GM23338 (cell line): ENCODE data around the gene UBQLNL. TPM values are rescaled to one million over a fixed set of nuclear protein-coding genes. Genes with fewer than 3 reads are reported as not detected.

Experiments used
- CREB1 ChIP-seq: fragments of 250-450 bp; sonication (Bioruptor Pico); IDR thresholded peaks from 2 replicates; pipeline ENCODE4 v1.5.0; 2020; ENCODE audit warnings: low read depth, mild to moderate bottlenecking, moderate library complexity
- EZH2 ChIP-seq: fragments of 200-600 bp; sonication (generic); IDR thresholded peaks from one replicate; pipeline ENCODE4 v1.8.0; 2017; ENCODE audit warnings: antibody characterized with exemption, mild to moderate bottlenecking, low read depth; ENCODE audit not compliant: unreplicated experiment
- EZH2phosphoT487 ChIP-seq: fragments of 200-600 bp; sonication (generic); IDR thresholded peaks from one replicate; pipeline ENCODE4 v1.8.1; 2018; ENCODE audit warnings: antibody characterized with exemption; ENCODE audit not compliant: unreplicated experiment
- JUNB ChIP-seq: IDR thresholded peaks from one replicate; pipeline ENCODE4 v1.6.1; 2016; ENCODE audit warnings: antibody characterized with exemption; ENCODE audit not compliant: unreplicated experiment
- NANOG ChIP-seq: IDR thresholded peaks from 2 replicates; pipeline ENCODE4 v1.6.1; 2016; ENCODE audit warnings: antibody characterized with exemption, borderline replicate concordance
- POLR2AphosphoS5 ChIP-seq: IDR thresholded peaks from 2 replicates; pipeline ENCODE4 v1.6.1; 2016; ENCODE audit warnings: antibody characterized with exemption, low read depth
- ZNF114 ChIP-seq: fragments of 250-450 bp; sonication (Bioruptor Pico); IDR thresholded peaks from 2 replicates; pipeline ENCODE4 v1.5.0; 2020; ENCODE audit warnings: mild to moderate bottlenecking, moderate library complexity
- polyA plus RNA-seq: library from polyadenylated mRNA; unstranded; fragments of >200 nt; fragmentation: Nextera tagmentation; extraction: Ambion mirVana; gene quantifications from 2 replicates; pipeline ENCODE4 v1.2.1, GENCODE V29; 2016
- total RNA-seq: library from RNA; depleted of rRNA; stranded (reverse); fragments of >200 nt; shearing (Covaris generic); gene quantifications from 2 replicates; pipeline ENCODE4 v1.2.3, GENCODE V29; 2014
- TF ChIP-seq, protein P1 (sequence below): fragments of 250-450 bp; sonication (Bioruptor Pico); IDR thresholded peaks from 2 replicates; pipeline ENCODE4 v1.5.0; 2020; ENCODE audit warnings: mild to moderate bottlenecking, moderate library complexity
- TF ChIP-seq, protein P2 (sequence below): IDR thresholded peaks from one replicate; pipeline ENCODE4 v1.6.1; 2018; ENCODE audit warnings: antibody characterized with exemption; ENCODE audit not compliant: unreplicated experiment
- TF ChIP-seq, protein P3 (sequence below), 2 experiments: fragments of 200-600 bp in 1 of 2; sonication (generic) in 1 of 2; conservative IDR thresholded peaks; 2 replicates each; pipeline versions ENCODE4 v1.5.1 to v1.6.1; 2016 to 2017; ENCODE audit warnings: antibody characterized with exemption in 2 of 2, low read depth in 2 of 2, mild to moderate bottlenecking in 2 of 2, moderate library complexity in 1 of 2

UBQLNL gene
- total and polyA plus RNA-seq, 2 experiments from 2014 or later, result 0.52 TPM; not detected in 1

DNA sequence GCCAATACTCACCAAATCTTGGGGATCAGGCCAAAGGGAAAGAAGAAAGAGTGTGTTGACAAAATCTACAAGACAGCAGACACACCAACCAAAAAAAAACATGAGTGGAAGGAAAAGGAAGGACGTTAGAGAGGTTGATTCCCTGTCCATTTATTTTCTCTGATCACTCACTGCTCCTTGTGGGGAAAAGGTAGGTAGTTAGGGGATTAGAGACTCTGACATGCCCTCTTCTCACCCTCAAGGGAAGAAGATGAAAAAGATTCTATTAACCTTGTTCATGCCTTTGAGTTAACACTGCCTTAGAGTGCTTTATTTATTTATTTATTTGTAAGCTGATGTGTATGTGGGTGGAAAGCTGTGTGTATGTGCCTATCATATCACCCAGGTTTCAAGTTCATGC lies 31.9 kb upstream of the UBQLNL start, which contains the start of gene OR52H1 (continued):
- TF ChIP-seq, protein P1, sequence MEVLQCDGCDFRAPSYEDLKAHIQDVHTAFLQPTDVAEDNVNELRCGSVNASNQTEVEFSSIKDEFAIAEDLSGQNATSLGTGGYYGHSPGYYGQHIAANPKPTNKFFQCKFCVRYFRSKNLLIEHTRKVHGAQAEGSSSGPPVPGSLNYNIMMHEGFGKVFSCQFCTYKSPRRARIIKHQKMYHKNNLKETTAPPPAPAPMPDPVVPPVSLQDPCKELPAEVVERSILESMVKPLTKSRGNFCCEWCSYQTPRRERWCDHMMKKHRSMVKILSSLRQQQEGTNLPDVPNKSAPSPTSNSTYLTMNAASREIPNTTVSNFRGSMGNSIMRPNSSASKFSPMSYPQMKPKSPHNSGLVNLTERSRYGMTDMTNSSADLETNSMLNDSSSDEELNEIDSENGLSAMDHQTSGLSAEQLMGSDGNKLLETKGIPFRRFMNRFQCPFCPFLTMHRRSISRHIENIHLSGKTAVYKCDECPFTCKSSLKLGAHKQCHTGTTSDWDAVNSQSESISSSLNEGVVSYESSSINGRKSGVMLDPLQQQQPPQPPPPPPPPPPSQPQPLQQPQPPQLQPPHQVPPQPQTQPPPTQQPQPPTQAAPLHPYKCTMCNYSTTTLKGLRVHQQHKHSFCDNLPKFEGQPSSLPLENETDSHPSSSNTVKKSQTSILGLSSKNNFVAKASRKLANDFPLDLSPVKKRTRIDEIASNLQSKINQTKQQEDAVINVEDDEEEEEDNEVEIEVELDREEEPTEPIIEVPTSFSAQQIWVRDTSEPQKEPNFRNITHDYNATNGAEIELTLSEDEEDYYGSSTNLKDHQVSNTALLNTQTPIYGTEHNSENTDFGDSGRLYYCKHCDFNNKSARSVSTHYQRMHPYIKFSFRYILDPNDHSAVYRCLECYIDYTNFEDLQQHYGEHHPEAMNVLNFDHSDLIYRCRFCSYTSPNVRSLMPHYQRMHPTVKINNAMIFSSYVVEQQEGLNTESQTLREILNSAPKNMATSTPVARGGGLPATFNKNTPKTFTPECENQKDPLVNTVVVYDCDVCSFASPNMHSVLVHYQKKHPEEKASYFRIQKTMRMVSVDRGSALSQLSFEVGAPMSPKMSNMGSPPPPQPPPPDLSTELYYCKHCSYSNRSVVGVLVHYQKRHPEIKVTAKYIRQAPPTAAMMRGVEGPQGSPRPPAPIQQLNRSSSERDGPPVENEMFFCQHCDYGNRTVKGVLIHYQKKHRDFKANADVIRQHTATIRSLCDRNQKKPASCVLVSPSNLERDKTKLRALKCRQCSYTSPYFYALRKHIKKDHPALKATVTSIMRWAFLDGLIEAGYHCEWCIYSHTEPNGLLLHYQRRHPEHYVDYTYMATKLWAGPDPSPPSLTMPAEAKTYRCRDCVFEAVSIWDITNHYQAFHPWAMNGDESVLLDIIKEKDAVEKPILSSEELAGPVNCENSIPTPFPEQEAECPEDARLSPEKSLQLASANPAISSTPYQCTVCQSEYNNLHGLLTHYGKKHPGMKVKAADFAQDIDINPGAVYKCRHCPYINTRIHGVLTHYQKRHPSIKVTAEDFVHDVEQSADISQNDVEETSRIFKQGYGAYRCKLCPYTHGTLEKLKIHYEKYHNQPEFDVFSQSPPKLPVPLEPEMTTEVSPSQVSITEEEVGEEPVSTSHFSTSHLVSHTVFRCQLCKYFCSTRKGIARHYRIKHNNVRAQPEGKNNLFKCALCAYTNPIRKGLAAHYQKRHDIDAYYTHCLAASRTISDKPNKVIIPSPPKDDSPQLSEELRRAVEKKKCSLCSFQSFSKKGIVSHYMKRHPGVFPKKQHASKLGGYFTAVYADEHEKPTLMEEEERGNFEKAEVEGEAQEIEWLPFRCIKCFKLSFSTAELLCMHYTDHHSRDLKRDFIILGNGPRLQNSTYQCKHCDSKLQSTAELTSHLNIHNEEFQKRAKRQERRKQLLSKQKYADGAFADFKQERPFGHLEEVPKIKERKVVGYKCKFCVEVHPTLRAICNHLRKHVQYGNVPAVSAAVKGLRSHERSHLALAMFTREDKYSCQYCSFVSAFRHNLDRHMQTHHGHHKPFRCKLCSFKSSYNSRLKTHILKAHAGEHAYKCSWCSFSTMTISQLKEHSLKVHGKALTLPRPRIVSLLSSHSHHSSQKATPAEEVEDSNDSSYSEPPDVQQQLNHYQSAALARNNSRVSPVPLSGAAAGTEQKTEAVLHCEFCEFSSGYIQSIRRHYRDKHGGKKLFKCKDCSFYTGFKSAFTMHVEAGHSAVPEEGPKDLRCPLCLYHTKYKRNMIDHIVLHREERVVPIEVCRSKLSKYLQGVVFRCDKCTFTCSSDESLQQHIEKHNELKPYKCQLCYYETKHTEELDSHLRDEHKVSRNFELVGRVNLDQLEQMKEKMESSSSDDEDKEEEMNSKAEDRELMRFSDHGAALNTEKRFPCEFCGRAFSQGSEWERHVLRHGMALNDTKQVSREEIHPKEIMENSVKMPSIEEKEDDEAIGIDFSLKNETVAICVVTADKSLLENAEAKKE, result no peak
- TF ChIP-seq NANOG, result no peak
- TF ChIP-seq CREB1 (CRISPR knock-in tag), result no peak
- TF ChIP-seq EZH2phosphoT487, result no peak
- TF ChIP-seq, protein P2, sequence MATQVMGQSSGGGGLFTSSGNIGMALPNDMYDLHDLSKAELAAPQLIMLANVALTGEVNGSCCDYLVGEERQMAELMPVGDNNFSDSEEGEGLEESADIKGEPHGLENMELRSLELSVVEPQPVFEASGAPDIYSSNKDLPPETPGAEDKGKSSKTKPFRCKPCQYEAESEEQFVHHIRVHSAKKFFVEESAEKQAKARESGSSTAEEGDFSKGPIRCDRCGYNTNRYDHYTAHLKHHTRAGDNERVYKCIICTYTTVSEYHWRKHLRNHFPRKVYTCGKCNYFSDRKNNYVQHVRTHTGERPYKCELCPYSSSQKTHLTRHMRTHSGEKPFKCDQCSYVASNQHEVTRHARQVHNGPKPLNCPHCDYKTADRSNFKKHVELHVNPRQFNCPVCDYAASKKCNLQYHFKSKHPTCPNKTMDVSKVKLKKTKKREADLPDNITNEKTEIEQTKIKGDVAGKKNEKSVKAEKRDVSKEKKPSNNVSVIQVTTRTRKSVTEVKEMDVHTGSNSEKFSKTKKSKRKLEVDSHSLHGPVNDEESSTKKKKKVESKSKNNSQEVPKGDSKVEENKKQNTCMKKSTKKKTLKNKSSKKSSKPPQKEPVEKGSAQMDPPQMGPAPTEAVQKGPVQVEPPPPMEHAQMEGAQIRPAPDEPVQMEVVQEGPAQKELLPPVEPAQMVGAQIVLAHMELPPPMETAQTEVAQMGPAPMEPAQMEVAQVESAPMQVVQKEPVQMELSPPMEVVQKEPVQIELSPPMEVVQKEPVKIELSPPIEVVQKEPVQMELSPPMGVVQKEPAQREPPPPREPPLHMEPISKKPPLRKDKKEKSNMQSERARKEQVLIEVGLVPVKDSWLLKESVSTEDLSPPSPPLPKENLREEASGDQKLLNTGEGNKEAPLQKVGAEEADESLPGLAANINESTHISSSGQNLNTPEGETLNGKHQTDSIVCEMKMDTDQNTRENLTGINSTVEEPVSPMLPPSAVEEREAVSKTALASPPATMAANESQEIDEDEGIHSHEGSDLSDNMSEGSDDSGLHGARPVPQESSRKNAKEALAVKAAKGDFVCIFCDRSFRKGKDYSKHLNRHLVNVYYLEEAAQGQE, result no peak
- TF ChIP-seq, protein P3, sequence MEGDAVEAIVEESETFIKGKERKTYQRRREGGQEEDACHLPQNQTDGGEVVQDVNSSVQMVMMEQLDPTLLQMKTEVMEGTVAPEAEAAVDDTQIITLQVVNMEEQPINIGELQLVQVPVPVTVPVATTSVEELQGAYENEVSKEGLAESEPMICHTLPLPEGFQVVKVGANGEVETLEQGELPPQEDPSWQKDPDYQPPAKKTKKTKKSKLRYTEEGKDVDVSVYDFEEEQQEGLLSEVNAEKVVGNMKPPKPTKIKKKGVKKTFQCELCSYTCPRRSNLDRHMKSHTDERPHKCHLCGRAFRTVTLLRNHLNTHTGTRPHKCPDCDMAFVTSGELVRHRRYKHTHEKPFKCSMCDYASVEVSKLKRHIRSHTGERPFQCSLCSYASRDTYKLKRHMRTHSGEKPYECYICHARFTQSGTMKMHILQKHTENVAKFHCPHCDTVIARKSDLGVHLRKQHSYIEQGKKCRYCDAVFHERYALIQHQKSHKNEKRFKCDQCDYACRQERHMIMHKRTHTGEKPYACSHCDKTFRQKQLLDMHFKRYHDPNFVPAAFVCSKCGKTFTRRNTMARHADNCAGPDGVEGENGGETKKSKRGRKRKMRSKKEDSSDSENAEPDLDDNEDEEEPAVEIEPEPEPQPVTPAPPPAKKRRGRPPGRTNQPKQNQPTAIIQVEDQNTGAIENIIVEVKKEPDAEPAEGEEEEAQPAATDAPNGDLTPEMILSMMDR (conservative IDR thresholded peaks at IDR 0.05; ENCODE audit: low read depth in 2 of 2), result no peak
- no peak for TF ChIP-seq EZH2
- TF ChIP-seq ZNF114 (CRISPR knock-in tag), result no peak
- no peak for TF ChIP-seq JUNB
- no peak for TF ChIP-seq POLR2AphosphoS5
